Ishikawa (cell line): Measurements from ENCODE around the gene PRPF40B.

Experiments
- CEBPB ChIP-seq: IDR thresholded peaks from 2 replicates; pipeline ENCODE4 v1.6.1; 2012
- CREB1 ChIP-seq: IDR thresholded peaks from 2 replicates; pipeline ENCODE4 v1.6.1; 2012; ENCODE audit warnings: low read depth
- EGR1 ChIP-seq: IDR thresholded peaks from 2 replicates; pipeline ENCODE4 v1.6.1; 2012
- EP300 ChIP-seq: IDR thresholded peaks from 2 replicates; pipeline ENCODE4 v1.6.1; 2012; ENCODE audit warnings: borderline replicate concordance
- FOXM1 ChIP-seq: IDR thresholded peaks from 2 replicates; pipeline ENCODE4 v1.6.1; 2012; ENCODE audit warnings: low read depth, borderline replicate concordance
- MAX ChIP-seq: IDR thresholded peaks from 2 replicates; pipeline ENCODE4 v1.6.1; 2012
- NFIC ChIP-seq: IDR thresholded peaks from 2 replicates; pipeline ENCODE4 v1.6.1; 2012
- RAD21 ChIP-seq: IDR thresholded peaks from 2 replicates; pipeline ENCODE4 v1.6.1; 2012; ENCODE audit warnings: low read depth
- TAF1 ChIP-seq: IDR thresholded peaks from 2 replicates; pipeline ENCODE4 v1.6.1; 2012; ENCODE audit warnings: low read depth, mild to moderate bottlenecking
- TCF12 ChIP-seq: IDR thresholded peaks from 2 replicates; pipeline ENCODE4 v1.6.1; 2012; ENCODE audit warnings: low read depth
- TEAD4 ChIP-seq: IDR thresholded peaks from 2 replicates; pipeline ENCODE4 v1.6.1; 2012
- USF1 ChIP-seq: IDR thresholded peaks from 2 replicates; pipeline ENCODE4 v1.6.1; 2012
- YY1 ChIP-seq: IDR thresholded peaks from 2 replicates; pipeline ENCODE4 v1.6.1; 2012; ENCODE audit warnings: low read depth
- ZBTB7A ChIP-seq: IDR thresholded peaks from 2 replicates; pipeline ENCODE4 v1.6.1; 2012; ENCODE audit warnings: low read depth
- TF ChIP-seq, protein P1 (sequence below): IDR thresholded peaks from 2 replicates; pipeline ENCODE4 v1.6.1; 2012; ENCODE audit warnings: low read depth, mild to moderate bottlenecking

PRPF40B gene

DNA sequence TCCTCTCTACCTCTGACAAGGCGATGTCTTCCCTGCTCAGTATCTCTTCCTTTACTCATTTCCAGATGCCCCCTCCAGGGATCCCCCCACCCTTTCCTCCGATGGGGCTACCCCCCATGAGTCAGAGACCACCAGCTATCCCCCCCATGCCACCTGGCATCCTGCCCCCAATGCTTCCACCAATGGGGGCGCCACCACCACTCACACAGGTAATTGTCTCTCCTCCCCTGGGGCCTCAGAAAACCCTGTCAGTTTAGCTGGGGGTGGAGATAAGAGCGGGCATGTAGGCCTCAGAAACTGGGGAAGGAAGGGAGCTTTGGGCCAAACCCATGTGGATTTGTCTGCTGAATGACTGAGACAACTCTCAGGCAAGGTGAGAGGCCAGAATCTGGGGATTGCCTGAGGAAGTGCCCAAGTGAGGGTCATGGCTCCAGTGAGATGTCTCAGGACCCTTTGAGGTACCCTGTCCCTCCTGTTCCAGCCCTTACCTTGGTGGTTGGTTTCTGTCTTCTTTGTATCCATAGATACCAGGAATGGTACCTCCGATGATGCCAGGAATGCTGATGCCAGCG lies 8.1 kb downstream of the PRPF40B start:
- TF ChIP-seq EGR1: no peak
- no peak for TF ChIP-seq EP300
- TF ChIP-seq, protein P1, sequence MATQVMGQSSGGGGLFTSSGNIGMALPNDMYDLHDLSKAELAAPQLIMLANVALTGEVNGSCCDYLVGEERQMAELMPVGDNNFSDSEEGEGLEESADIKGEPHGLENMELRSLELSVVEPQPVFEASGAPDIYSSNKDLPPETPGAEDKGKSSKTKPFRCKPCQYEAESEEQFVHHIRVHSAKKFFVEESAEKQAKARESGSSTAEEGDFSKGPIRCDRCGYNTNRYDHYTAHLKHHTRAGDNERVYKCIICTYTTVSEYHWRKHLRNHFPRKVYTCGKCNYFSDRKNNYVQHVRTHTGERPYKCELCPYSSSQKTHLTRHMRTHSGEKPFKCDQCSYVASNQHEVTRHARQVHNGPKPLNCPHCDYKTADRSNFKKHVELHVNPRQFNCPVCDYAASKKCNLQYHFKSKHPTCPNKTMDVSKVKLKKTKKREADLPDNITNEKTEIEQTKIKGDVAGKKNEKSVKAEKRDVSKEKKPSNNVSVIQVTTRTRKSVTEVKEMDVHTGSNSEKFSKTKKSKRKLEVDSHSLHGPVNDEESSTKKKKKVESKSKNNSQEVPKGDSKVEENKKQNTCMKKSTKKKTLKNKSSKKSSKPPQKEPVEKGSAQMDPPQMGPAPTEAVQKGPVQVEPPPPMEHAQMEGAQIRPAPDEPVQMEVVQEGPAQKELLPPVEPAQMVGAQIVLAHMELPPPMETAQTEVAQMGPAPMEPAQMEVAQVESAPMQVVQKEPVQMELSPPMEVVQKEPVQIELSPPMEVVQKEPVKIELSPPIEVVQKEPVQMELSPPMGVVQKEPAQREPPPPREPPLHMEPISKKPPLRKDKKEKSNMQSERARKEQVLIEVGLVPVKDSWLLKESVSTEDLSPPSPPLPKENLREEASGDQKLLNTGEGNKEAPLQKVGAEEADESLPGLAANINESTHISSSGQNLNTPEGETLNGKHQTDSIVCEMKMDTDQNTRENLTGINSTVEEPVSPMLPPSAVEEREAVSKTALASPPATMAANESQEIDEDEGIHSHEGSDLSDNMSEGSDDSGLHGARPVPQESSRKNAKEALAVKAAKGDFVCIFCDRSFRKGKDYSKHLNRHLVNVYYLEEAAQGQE: no peak
- no peak for TF ChIP-seq CEBPB
- TF ChIP-seq RAD21: no peak
- TF ChIP-seq FOXM1: no peak
- no peak for TF ChIP-seq TCF12
- no peak for TF ChIP-seq YY1
- TF ChIP-seq USF1: no peak
- no peak for TF ChIP-seq CREB1
- no peak for TF ChIP-seq TEAD4
- no peak for TF ChIP-seq ZBTB7A
- TF ChIP-seq NFIC: no peak
- no peak for TF ChIP-seq TAF1
- no peak for TF ChIP-seq MAX

DNA sequence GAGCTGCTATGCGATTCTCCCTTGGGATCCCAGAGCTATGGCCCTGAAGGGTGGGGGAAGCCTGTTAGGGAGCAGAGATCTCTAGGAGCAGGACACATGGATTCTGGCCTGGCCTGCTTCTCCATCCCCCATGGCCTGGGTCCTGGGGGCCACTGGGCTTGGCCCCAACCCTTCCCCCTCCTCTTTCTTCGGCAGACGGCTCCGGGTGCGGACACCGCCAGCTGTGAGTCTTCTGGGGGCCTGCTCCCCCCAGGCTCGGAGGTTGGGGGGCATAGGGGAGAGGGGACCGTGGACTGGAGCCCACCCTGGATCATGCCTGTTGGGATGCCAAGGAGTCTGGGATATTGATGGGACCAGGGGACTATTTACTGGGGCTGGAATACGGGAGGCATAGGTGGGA lies 9.0 kb downstream of the PRPF40B start:
- no peak for TF ChIP-seq ZBTB7A

DNA sequence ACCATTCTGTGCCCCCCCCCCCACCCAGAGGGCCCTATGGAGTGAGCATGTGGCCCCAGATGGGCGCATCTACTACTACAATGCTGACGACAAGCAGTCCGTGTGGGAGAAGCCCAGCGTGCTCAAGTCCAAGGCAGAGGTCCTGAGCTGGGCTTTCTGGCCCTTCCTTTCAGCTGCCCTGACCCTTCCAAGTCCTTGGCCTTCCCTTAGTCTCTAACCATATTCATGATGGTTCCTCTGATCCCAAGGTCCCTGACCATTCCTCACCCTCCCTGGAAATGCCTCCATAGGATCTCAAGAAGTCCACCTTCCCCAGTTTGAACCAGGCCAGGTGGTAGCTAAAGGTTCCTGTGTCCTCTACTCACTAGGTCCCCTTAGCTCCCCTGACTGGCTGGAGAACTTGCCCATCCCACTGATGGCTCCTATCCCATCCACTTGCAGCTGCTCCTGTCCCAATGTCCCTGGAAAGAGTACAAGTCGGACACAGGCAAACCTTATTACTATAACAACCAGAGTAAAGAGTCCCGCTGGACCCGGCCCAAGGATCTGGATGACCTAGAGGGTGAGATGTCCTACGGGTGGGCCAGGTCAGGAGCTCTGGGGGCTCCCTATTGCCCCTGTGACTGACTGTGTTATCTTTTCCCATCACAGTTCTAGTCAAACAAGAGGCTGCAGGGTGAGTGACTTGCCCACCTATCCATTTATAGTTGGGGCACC lies 9.8 kb downstream of the PRPF40B start:
- no peak for TF ChIP-seq MAX
- TF ChIP-seq YY1: no peak
- TF ChIP-seq RAD21: no peak
- TF ChIP-seq EP300: no peak
- TF ChIP-seq ZBTB7A: no peak

DNA sequence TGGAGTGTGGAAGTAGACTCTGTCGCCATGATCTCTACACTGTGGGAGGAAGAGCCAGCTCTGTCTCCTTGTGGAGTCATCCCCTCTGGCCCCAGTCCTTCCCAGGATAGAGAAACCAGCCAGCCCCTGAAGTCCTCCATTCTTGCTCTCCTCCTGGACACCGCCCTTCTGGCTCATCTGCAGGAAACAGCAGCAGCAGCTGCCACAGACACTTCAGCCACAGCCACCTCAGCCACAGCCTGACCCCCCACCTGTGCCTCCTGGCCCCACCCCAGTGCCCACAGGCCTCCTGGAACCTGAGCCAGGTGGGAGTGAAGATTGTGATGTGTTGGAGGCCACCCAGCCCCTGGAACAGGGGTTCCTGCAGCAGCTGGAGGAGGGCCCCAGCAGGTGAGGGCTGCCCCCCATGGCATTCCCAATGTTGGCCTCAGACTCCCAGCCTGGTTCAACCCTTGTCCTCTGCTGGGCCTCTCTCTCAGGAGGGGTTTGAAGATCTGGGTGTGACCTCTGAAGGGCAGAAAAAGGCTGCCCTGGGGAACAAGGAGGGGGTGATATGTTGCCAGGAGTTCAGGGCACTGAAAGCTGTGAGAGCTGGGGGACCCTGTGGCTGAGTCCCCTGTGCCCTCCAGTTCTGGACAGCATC lies 10.5 kb downstream of the PRPF40B start:
- TF ChIP-seq TEAD4: no peak
- no peak for TF ChIP-seq RAD21
- no peak for TF ChIP-seq TAF1
- TF ChIP-seq ZBTB7A: no peak
- TF ChIP-seq EGR1: no peak
- TF ChIP-seq EP300: no peak
- TF ChIP-seq USF1: no peak
- TF ChIP-seq MAX: no peak
- TF ChIP-seq CREB1: no peak
- no peak for TF ChIP-seq TCF12
- TF ChIP-seq FOXM1: no peak
- no peak for TF ChIP-seq NFIC

DNA sequence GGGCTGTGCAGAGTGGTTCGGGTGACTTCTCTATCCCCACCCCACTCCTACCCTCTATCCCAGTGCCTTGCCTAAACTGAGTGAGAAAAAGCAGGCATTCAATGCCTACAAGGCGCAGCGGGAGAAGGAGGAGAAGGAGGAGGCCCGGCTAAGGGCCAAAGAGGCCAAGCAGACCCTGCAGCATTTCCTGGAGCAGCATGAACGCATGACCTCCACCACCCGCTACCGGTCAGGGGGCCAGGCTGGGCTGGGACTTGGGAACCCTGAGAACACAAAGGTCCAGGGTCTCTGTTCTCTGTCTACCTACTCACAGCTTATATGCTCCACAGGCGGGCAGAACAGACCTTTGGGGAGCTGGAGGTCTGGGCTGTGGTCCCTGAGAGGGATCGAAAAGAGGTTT lies 11.7 kb downstream of the PRPF40B start:
- no peak for TF ChIP-seq EGR1
- no peak for TF ChIP-seq FOXM1
- TF ChIP-seq TEAD4: no peak
- no peak for TF ChIP-seq CREB1
- no peak for TF ChIP-seq YY1
- TF ChIP-seq EP300: no peak
- no peak for TF ChIP-seq ZBTB7A
- TF ChIP-seq NFIC: no peak
- TF ChIP-seq RAD21: no peak
- TF ChIP-seq, protein P1: no peak
- no peak for TF ChIP-seq CEBPB
- no peak for TF ChIP-seq MAX
- TF ChIP-seq USF1: no peak
- TF ChIP-seq TAF1: no peak
